SIG-M5 (cell line): ENCODE measurements around the gene GAB4.
"Not testable (repeated sequence)": the region's sequence is repeated elsewhere in the genome, so short reads cannot be mapped to it uniquely, and the experiment has no call there.

Experiments
- DNase-seq: peaks from one replicate; lab custom pipeline; 2025; lab: John Stamatoyannopoulos, UW

The GAB4 gene

DNA sequence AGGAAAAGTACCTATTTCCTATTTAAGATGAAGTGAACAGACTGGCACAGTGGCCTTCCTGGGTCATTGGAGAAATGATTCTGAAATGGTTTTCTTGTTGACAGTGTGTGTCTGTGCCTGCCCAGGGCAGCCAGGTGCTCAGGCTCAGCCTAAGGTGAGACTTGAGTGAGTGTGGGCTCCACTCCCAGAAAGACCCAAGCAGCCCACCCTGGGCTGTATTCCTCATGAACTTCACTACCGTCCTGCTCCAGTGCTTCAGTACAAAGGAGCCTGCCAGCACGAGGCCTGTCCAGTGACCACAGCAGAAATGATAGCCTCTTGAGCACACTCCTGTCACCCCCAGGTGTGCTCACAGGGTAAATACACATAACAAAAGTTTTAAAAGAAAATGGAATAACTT is 49.5 kb downstream of the GAB4 start:
- DNase-seq: no peak

DNA sequence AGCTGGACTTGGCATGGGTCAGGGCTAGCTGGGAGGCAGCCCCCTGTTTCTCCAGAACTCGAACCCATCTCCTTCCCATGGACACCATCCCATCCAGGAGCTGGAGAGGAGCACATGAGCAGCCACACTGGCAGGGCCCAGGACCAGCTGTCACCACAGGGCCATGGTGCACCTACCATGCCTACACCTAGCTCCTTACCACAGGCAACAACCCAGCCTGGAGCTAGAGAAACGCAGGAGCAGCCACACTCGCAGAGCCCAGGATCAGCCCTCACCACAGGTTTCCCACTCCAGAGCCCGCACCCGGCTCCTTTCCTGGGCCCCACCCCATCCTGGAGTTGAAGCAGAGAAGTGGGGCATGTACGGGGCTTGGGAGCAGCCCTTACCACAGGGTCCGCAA is 50.2 kb downstream of the GAB4 start:
- no peak for DNase-seq

DNA sequence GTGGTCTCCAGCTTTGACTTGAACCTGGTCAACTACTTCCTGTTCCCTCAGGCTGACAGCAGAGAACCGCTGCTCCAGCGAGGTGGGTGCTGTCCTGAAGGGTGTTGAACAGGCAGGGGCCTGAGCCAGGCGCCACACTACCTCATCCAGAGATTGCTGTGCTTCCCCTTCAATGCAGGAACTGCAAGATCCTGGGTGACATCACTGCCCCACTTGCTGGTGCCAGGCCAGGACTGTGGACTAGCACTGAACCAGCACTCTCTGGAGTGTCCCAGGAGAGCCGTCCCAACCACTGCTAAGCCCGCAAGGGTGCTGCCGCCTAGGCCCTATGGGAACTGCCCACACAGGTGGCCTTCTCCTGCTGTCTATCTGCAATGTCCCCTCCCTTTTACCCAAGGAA is 51.7 kb downstream of the GAB4 start:
- no peak for DNase-seq

DNA sequence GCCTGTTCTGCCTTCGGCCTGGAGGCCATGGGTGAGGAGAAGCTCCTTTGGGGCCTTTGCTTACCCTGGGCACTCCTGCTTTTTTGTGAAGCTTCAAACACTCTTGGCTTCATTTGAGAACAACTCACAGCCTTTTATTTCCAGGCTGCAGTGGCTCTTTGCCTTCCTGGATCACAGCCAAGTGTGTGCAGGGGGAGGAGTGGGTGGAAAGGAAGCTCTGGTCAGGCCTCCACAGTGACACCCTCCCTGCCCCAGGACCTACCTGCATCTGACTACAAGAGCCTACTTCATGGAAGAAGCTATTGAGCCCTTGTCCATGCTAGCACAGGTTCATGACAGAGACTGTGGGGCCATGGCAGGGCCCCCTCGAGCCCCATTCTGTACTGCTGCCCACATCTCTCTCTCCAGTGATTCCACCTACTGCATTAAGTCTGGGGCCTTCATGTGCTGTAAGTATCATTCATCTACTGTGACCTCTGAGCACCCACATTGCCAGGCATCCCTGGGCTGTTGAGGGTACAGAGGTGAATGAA is 52.3 kb downstream of the GAB4 start:
- DNase-seq: no peak

DNA sequence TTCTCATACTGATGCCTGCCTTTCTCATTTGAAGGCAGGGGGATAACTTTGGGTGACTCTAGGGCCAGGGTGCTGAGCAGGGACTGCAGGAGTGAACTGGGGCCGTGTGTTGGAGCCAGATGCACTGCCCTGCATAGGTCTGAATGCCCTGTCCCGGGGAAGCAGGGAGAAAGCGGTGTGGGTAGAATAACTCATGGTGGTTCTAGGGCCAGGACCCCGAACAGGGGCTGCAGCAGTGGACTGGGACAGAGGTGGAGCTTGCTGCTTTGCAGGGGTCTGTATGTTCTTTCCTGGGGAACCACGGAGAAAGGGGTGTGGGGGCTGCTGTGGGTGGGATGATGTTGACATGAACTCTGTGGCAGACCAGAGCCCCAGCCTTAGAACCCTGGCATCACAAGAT is 52.9 kb downstream of the GAB4 start:
- DNase-seq: no peak

DNA sequence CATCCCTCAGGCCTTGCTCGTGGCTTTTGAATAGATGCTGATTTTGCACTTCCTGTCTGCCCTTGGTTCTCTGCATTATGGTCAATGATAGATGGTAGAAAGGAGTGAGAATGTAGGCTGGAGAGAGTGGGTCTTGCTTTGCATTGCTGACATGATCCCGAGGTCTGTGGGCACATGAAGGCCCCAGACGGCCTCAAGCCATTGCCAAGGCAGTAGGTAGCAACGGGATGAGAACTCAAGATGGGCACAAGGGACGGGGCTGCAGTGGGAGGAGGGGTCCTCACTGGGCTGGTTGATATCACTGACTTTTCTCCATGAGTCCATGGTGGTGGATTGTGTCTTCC is 54.0 kb downstream of the GAB4 start:
- DNase-seq: no peak

DNA sequence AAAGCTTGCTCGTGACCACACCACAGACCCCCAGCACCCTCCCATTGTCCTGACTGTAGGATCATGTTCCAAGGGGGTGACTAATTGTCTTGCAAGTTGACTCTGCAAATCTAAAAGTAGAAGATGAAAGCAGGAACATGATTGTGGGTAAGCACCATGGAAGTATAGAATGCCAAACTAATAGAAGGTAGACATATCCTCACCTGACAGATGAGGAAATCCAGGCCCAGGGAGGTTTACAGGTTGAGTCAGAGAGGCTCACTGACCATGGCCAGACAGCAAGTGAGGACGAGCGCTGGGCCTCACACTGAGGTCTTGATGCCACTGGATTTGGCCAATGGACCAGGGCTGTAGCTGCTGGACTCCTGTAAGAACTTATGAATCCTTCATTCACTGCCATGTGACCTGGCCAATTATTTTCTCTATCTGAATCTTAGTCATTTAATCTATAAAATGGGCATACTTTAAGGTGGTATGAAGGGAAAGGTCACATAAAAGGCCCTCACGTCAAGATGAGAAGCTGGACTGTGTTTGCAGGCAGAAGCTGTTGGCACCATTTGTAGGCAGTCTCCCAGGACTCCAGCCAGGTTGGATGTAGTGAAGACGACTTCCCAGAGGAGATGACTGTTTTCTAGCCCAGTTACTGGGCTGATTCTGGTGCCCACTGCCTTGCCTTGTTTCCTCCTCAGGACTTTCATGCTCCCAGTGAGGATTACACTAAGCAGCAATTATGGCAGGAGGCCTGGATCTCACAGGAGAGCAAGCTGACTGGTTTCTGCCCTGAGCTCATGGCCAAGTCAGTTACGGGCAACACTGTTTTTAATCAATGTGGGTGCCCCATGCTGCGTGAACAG is 54.6 kb downstream of the GAB4 start:
- DNase-seq: no peak

DNA sequence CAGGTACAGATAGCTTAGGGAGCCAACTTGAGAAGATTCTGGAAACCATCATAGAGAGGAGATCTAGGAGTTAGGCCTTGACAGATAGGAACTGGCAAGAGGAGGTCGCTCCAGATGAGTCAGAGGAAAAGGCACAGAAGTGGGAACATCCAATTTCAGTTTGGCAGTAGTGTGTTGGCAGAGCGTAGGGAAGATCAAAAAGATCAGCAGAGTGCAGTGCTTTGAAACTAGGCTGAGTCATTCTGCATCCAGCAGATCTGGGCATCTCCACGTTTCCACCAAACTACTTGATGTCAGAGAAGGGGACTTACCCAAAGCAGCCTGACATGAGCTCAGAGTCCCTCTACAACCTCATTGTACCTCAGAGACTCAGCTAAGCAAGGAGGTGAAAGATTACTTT is 58.5 kb downstream of the GAB4 start:
- DNase-seq: no peak

DNA sequence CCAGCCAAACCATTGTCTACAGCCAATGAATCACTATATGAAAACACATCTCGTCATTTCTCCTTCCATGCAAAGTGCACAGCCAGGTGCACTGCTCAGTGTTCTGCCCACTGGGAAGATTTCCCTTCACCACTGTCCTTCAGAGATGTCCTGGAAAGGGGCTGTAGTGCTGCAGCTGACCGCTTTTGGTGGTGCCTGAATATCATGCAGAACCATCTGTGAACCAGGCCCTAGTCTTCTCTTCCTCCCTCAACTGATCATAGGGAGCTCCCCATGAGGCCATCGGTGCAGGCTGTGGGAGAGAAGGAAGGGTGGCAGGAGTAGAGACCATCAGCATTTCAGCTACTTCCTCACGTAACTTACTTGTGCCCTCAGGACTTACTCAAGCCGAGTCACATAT is 70.2 kb downstream of the GAB4 start:
- no peak for DNase-seq

DNA sequence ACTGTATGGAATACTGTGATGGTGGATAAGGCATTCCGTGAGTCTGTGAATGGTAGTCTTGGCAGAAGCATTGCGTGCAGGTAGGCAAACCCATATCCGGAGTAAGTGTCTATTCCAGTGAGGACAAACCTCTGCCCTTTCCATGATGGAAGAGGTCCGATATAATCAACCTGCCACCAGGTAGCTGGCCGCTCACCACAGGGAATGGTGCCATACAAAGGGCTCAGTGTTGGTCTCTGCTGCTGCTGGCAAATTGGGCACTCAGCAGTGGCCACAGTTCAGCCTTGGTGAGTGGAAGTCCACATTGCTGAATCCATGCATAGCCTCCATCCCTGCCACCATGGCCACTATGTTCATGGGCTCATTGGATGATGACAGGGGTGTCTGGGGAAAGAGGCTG is 70.8 kb downstream of the GAB4 start:
- DNase-seq: not testable (repeated sequence)

DNA sequence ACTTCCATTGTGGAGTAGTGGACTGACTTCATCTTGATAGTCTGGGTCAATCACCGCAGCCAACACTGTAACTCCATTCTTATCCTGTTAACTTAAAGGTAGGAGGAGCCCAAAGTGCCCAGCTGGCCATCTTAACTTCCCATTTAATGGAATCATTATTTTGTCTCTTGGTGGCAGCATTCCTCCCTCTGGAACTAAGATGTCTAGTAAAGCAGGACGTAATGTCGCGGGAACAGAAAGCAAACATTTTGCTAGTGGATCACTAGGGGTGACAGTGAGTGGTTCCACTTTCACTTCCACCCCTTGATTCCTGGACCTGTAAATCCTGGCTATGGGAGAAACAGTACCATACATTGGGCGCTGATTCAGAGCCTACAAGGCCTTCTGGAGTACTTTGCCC is 71.4 kb downstream of the GAB4 start:
- no peak for DNase-seq

DNA sequence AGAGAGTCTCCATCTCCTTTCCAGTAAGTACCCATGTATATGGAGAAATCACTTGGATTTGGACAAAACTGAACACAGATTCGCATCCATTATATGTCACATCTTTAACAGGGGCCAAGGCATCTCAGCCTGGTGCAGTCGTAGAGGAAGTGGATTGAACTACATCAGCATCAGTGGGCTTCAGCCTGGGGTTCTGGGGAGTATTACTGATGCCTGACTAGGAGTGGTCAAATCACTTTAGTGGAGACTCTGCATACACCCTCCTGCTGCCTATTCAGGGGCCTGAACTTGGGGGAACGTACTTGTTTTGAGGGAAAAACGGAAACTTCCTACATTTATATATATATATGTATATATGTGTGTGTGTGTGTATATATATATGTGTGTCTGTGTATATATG is 72.8 kb downstream of the GAB4 start:
- no peak for DNase-seq

DNA sequence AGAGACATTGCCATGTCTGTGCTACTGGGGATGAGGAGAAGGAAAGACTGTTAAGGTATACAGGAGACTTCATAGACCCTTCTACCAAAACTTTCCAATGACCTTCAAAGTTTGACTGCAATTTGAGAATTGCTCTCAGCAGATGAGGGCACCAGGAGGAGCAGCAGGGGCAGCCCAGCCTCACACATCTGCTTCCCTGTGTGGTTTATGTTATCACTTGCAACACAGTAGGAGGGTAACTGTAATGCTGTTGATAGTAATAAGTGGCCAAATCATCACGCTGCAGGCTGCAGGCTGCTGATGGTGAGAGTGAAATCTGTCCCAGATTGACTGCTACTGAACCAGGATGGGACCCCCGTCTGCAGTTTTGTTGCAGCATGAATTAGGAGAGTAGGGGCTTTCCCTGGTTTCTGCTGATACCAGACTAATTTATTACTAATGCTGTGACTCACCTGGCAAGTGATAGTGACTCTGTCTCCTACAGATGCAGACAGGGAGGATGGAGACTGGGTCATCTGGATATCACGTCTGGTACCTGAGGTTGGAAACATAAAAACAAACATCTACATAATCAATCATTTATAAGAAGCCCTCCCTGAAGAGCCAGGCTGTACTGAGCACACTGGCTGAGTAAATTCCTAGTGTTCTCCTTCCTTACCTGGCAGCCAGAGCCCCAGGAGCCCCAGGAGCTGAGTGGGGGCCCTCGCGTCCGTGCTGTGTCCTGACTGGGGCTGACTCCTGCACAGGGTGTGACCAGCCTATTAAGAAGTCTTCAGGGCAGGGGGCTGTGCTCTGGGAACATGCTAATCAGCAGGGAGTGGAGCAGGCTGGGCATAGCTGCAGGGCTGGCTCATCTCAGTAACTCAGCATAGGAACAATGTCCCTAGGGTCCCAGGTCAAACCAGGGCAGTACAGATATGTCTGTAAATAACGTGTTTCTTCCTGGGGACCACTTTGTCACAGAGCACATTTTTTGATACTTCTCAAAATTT is 74.4 kb downstream of the GAB4 start:
- no peak for DNase-seq

DNA sequence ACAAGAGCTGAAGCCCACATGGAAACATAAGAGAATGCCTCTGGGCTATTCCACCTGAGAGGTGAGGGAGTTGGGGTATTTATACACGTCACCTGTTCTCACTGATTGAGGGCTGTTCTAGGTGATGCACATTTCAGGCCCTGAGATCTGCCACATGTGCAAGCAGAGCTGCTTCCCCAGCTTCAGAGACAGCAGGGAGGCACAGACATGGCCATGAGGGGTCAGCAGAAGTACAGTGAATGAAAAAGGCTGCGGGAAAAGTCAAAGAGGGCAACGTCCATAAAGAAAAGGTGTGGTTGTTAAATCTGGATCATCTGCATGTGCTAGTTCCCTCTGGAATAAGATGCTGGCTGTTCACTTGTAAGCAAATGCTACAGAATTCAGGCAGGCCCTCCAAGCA is 75.4 kb downstream of the GAB4 start:
- DNase-seq: no peak

DNA sequence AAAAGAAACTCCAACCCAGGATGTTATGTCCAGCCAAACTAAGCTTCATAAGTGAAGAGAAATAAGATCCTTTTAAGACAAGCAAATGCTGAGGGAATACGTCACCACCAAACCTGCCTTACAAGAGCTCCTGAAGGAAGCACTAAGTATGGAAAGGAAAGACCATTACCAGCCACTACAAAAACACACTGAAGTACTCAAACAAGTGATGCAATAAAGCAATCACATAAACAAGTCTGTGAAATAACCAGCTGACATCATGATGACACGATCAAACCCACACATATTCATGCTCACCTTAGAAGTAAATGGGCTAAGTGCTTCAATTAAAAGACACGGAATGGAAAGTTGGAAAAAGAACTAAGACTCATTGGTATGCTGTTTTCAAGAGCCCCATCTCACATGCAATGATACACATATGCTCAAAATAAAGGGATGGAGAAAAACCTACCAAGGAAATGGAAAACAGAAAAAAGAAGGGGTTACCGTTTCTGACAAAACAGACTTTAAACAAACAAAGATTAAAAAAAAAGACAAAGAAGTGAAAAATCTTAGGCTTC is 82.5 kb downstream of the GAB4 start:
- no peak for DNase-seq

DNA sequence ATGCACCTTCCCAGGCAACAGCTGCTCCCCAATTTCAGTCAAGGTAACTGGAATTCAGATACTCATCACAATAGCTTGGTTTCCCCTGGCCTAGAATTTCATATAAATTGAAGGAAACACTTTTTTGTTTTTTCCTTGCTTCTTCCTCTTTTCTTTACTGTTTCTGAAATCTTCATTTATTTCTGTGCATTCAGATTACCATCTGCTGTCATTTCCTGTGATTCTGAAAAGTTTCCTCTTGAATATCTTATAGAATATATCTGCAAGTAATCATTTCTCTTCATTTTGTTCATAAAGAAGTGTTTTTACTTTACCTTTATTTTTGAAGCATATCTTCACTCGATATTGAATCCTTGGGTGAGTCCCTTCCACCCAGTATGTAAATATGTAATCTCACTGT is 85.3 kb downstream of the GAB4 start:
- DNase-seq: no peak

DNA sequence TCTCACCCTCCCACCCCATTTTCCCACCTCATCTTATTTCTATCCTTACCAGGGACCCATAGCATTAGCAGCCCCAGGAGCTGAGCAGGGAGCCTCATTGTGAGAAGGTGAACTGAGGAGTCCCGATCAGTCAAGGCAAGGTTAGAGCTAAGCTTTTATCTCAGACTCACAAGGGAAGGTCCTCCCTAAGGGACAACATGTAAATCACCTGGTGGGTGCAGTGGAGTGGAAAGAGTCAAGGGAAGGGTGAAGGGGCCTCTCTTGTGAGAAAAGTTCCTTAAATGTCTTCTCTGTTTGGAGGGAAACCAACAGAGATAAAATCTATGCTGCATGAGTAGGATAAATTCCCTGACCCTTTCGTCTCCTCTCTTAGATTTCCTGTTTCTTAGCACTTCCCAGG is 85.9 kb downstream of the GAB4 start:
- DNase-seq: no peak

DNA sequence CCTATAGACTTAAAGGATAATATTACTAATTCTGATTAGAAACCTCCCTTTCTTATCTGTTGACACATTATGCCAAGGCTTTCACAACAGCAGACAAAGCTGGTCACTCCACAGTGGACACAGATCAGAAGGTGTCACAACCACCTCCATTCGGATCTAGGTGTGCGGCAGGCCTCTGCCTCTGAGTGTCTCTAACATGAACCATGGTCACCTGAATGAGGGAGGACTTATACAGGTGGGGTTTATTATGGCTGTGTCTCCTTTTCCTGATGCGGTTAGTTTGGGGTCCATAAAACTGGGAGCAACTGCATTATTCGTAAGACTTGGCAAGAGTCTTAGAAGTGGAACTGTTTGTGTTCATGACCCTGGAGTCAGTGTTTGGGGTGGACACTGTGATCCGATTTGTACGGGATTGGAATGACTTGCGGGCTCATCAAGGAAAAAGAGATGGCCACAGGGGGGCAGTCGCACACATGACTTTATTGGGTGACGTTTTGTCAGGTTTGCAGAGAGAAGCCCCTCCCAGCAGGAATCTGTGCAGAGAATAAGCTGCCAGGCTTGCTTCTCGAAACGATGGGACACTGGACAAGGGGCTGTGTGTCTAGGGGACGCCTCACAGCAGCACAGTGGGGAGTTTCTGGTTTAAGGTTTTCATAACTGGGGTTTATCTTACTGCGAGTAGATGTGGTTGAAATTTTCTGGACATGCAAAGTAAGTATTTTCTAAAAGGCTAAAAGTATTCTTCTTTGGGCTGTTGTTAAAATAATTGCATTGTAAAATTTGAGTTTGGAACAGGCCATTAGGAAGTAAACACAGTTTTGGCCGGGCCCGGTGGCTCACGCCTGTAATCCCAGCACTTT is 90.6 kb downstream of the GAB4 start:
- DNase-seq: no peak

DNA sequence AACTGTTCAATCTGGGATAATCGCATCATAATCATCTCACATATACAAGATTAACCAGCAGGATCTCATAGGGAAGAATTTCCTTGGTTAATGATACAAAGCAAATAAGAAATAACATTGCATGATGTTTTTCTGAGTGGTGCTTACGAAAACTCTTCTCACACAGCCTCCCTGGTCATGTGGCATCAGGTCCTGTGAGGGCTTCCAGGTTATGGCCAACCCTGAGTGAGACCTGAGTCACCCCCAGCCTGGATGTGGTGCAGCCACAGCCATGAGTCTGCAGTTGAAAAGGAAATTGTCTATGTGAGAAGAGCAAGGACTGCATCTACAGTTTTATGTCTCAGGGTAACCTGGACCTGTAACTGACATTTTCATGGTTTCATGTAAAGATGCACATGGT is 92.3 kb downstream of the GAB4 start:
- DNase-seq: no peak

DNA sequence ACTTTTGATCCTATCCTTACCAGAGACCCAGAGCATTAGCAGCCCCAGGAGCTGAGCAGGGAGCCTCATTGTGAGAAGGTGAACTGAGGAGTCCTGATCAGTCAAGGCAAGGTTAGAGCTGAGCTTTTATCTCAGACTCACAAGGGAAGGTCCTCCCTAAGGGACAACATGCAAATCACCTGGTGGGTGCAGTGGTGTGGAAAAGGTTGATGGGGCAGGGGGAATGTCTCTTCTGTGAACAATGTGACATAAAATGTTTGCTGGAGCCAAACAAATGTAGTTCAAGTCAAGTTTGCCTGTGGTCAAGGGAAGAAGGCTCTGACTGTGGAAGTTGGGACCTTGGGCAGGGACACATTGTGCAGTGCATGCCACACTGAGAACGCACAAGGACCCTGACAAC is 93.1 kb downstream of the GAB4 start:
- DNase-seq: not testable (repeated sequence)

DNA sequence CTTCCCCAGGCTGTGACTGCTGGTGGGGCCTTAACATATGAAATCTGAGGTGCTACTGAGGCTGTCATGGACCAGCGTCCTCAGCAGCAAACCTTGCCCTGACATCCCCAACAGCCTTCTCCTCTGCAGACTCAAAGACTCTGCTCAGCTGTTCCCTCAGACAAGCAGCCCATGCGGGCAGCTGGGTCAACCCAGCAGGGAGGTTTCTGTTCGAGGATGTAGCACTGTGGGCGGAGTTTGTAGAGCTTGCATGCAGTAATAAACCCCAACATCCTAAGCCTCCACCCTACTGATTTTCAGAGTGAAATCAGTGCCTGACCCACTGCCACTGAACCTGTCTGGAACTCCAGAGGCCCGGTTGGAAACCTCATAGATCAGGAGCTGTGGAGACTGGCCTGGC is 94.0 kb downstream of the GAB4 start:
- no peak for DNase-seq

DNA sequence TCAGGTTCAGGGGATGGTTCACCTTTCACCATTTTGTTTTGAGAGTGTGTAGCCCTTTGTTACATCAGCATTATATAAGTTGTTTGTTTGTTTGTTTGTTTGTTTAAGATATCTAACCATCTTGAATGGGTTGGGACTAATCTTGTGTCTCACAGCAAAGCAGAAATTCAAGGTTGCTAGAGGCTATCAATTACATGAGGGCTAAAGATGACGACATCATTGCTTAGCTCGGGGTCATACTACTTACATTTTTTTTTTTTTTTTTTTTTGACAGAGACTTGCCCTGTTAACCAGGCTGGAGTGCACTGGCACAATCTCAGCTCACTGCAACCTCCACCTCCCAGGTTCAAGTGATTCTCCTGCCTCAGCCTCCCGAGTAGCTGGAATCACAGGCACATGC is 95.7 kb downstream of the GAB4 start:
- DNase-seq: no peak
